Measurements from ENCODE around the gene DMGDH. TPM values are rescaled to one million over a fixed set of nuclear protein-coding genes. Genes with fewer than 3 reads are reported as not detected.

DMGDH gene
- total RNA-seq, 1 experiment from 2014 or later: not detected

GRCh38 chr5:79055017-79055416 lies 14.5 kb downstream of the DMGDH start:
- no peak overlapping the region for H3K18ac ChIP-seq (ENCODE audit: insufficient read length, low read depth, low read length)
- no peak overlapping the region for H3K27ac ChIP-seq (ENCODE audit: insufficient read length, low read depth, low read length)
- no peaks in the 10 kb centered on the region for H3K9me3 ChIP-seq (ENCODE audit: control insufficient read depth, low read depth, low read length)
- H2BK20ac ChIP-seq (ENCODE audit: low read depth, low read length, poor library complexity, severe bottlenecking): no peak overlapping the region
- H2BK5ac ChIP-seq (ENCODE audit: insufficient read length, low read length): no peak overlapping the region
- no peak overlapping the region for H4K8ac ChIP-seq (replicated peaks; ENCODE audit: insufficient read length, low read depth, low read length)
- no peaks in the 10 kb centered on the region for H3K36me3 Mint-ChIP-seq (ENCODE audit: insufficient read depth in 1 of 3, low read depth in 3 of 3)
- H3T11ph ChIP-seq (ENCODE audit: low read length): no peak overlapping the region
- no peak overlapping the region for H3K9ac ChIP-seq (ENCODE audit: extremely low read depth, insufficient read length, low read length)
- H3K4ac ChIP-seq (ENCODE audit: low read depth, low read length): no peak overlapping the region
- H3K14ac ChIP-seq (ENCODE audit: insufficient read depth, low read length): no peak overlapping the region
- no peaks in the 10 kb centered on the region for H3K79me2 ChIP-seq (ENCODE audit: insufficient read depth, low read length)
- H3K27ac Mint-ChIP-seq: no peak overlapping the region
- H3K23ac ChIP-seq (ENCODE audit: insufficient read length, low read depth, low read length): no peak overlapping the region
- no peaks in the 10 kb centered on the region for H4K20me1 ChIP-seq (ENCODE audit: control insufficient read depth, insufficient read depth, insufficient read length)
- H3K27me3 ChIP-seq (ENCODE audit: insufficient read depth, low read length): no peaks in the 10 kb centered on the region
- H3K79me1 ChIP-seq (ENCODE audit: insufficient read depth, low read depth, low read length, poor library complexity, severe bottlenecking): no peaks in the 10 kb centered on the region
- H2BK12ac ChIP-seq (ENCODE audit: insufficient read length, low read depth, low read length): no peak overlapping the region
- WGBS (ENCODE audit: extremely low coverage, insufficient read length, low lambda C conversion rate): no CpG with 5 or more reads among the region's 1 CpG
- no peak overlapping the region for H3K56ac ChIP-seq (ENCODE audit: insufficient read length, low read depth, low read length)
- H4K91ac ChIP-seq (ENCODE audit: insufficient read length, low read depth, low read length): no peak overlapping the region
- H3K27me3 Mint-ChIP-seq (ENCODE audit: low read depth): no peaks in the 10 kb centered on the region
- no peaks in the 10 kb centered on the region for H3K23me2 ChIP-seq (ENCODE audit: insufficient read length, low read depth, low read length, poor library complexity, severe bottlenecking)
- H4K5ac ChIP-seq (ENCODE audit: insufficient read length, low read depth, low read length): no peak overlapping the region
- H2AK5ac ChIP-seq (ENCODE audit: insufficient read length, low read length): no peak overlapping the region
- H3K9me3 Mint-ChIP-seq: no peaks in the 10 kb centered on the region; a peak in 1 of 5 replicates
- H3K4me1 ChIP-seq (ENCODE audit: insufficient read depth, low read length): no peaks in the 10 kb centered on the region
- TF ChIP-seq CTCF (conservative IDR thresholded peaks at IDR 0.05): no peak
- no peak overlapping the region for H3K4me2 ChIP-seq (ENCODE audit: insufficient read depth, insufficient read length, low read length)
- peaks cover 5 to 9% of the 10 kb centered on the region in 2 experiments for H3K4me1 Mint-ChIP-seq
- no peak for DNase-seq
- H2AFZ ChIP-seq (ENCODE audit: low read length): no peak overlapping the region
- H3K4me3 Mint-ChIP-seq: no peak overlapping the region
- H2BK120ac ChIP-seq (ENCODE audit: low read depth, low read length, poor library complexity, severe bottlenecking): no peak overlapping the region
- no peak overlapping the region for H2BK15ac ChIP-seq (ENCODE audit: low read depth, low read length)

Measured in H9 (cell line).